GM12878 (cell line): ENCODE measurements around the gene MICALL2. TPM values are rescaled to one million over a fixed set of nuclear protein-coding genes. Genes with fewer than 3 reads are reported as not detected.
A peak's percentile ranks its signal among the peaks of the same experiment; 100 is the strongest.

Source experiments
- ATAC-seq: fragments of 200-7000 bp; cut with Tn5 transposase; 3 replicates; pipeline ENCODE4 v1.9.1; 2020; ENCODE audit warnings: mild to moderate bottlenecking, moderate library complexity
- BruUV-seq: library from RNA; stranded (reverse); fragments of 400-500 nt; replicated peaks from 2 replicates; lab custom pipeline; 2021; lab: Mats Ljungman, UMichigan
- CTCF ChIA-PET: fragments of 300-600 bp; sonication (Branson Sonifier 250); formaldehyde crosslinking; extraction: SDS; loops from one replicate; lab custom pipeline; 2021; ENCODE audit warnings: inconsistent platforms; lab: Yijun Ruan, JAX
- POLR2A ChIA-PET: fragments of 350-600 bp; formaldehyde crosslinking; extraction: SDS; loops from one replicate; lab custom pipeline; 2021; ENCODE audit warnings: inconsistent platforms; lab: Charles Lee
- RAD21 ChIA-PET: fragments of 300-600 bp; sonication (Branson Sonifier 250); formaldehyde crosslinking; loops from one replicate; lab custom pipeline; 2023; ENCODE audit warnings: antibody characterized with exemption; ENCODE audit not compliant: unreplicated experiment; lab: Charles Lee
- SMC1A ChIA-PET: fragments of 300-600 bp; sonication (Branson Sonifier 250); formaldehyde crosslinking; loops from one replicate; lab custom pipeline; 2023; ENCODE audit not compliant: unreplicated experiment, uncharacterized antibody; lab: Charles Lee
- DNase-seq: peaks from one replicate; pipeline ENCODE4 v3.0.0-alpha.2; 2011; ENCODE audit warnings: low read depth, low spot score
- FAIRE-seq: peaks from 3 replicates; lab custom pipeline; 2011; peaks lifted over from hg19 to GRCh38; lab: Jason Lieb, UNC
- H2AFZ ChIP-seq: 2 replicates; pipeline ENCODE4 v1.6.0; 2011; ENCODE audit warnings: low read depth, low read length, control low read depth; ENCODE audit not compliant: control insufficient read depth
- H3K27ac ChIP-seq: 2 replicates; pipeline ENCODE4 v1.5.1; 2011; ENCODE audit warnings: control low read depth; ENCODE audit not compliant: control insufficient read depth, insufficient read depth
- H3K27me3 ChIP-seq, 2 experiments: replicated peaks in 1 of 2; 2 replicates each; pipeline versions ENCODE4 v1.6.0 to v1.6.1; 2011; ENCODE audit warnings: low read length in 1 of 2; ENCODE audit not compliant: control insufficient read depth in 2 of 2, insufficient read depth in 2 of 2
- H3K36me3 ChIP-seq, 2 experiments: 2 replicates each; pipeline ENCODE4 v1.5.1; 2011; ENCODE audit warnings: low read length in 1 of 2; ENCODE audit not compliant: control insufficient read depth in 2 of 2, insufficient read depth in 2 of 2
- H3K4me1 ChIP-seq: 2 replicates; pipeline ENCODE4 v1.6.1; 2011; ENCODE audit warnings: mild to moderate bottlenecking, low read length, moderate library complexity, mixed read lengths; ENCODE audit not compliant: control insufficient read depth, insufficient read depth
- H3K4me2 ChIP-seq: 2 replicates; pipeline ENCODE4 v1.6.0; 2011; ENCODE audit warnings: control low read depth; ENCODE audit not compliant: control insufficient read depth, insufficient read depth
- H3K4me3 ChIP-seq: fragments of 200-600 bp; sonication (generic); 2 replicates; pipeline ENCODE4 v1.5.1; 2016
- H3K79me2 ChIP-seq: 2 replicates; pipeline ENCODE4 v1.6.0; 2011; ENCODE audit warnings: low read length; ENCODE audit not compliant: control insufficient read depth, insufficient read depth
- H3K9ac ChIP-seq: 2 replicates; pipeline ENCODE4 v1.8.0; 2011; ENCODE audit warnings: low read length, control low read depth, mixed read lengths; ENCODE audit not compliant: control insufficient read depth, insufficient read depth
- H3K9me3 ChIP-seq: replicated peaks from 3 replicates; pipeline ENCODE4 v1.5.1; 2011; ENCODE audit warnings: mild to moderate bottlenecking, low read length; ENCODE audit not compliant: control insufficient read depth, insufficient read depth
- H4K20me1 ChIP-seq: 2 replicates; pipeline ENCODE4 v1.6.0; 2011; ENCODE audit not compliant: control insufficient read depth, insufficient read depth
- JUND ChIP-seq: IDR thresholded peaks from 2 replicates; pipeline ENCODE4 v1.6.1; 2012; ENCODE audit warnings: low read depth, mild to moderate bottlenecking, low read length, improper control_type of control experiment, moderate library complexity
- MXI1 ChIP-seq: fragments of 150-350 bp; IDR thresholded peaks from 2 replicates; pipeline ENCODE4 v1.6.1; 2011; ENCODE audit warnings: low read depth, mild to moderate bottlenecking, inconsistent platforms, low read length, improper control_type of control experiment
- POLR2A ChIP-seq: IDR thresholded peaks from 2 replicates; pipeline ENCODE4 v1.6.1; 2011; ENCODE audit warnings: low read depth, mild to moderate bottlenecking, low read length
- WGBS: methylation state at CpG from one replicate; pipeline ENCODE4 v1.1.6; 2016; ENCODE audit warnings: low lambda C conversion rate; ENCODE audit not compliant: insufficient replicate concordance, insufficient coverage; ENCODE audit errors: missing lambda C conversion rate; 5-methylcytosine and 5-hydroxymethylcytosine counted together
- in situ Hi-C: fragments of 300-500 bp; cut with MboI; formaldehyde crosslinking; loops from 9 replicates; pipeline ENCODE4 v1.14.3; 2018; ENCODE audit warnings: mixed read lengths
- intact Hi-C: fragments of 100-400 bp; cut with micrococcal nuclease; formaldehyde crosslinking; loops from one replicate; pipeline ENCODE4 v1.14.2; 2022; ENCODE audit not compliant: unreplicated experiment
- polyA plus RNA-seq, 11 experiments: library from polyadenylated mRNA; depleted of rRNA in 4 of 11; unstranded in 6 of 11; stranded (reverse) in 5 of 11; fragments of >200 nt; fragmentation: Nextera tagmentation in 4 of 11; fragmentation: Illumina TruSeq in 1 of 11; extraction: Ambion mirVana in 4 of 11; extraction: Trizol in 1 of 11; gene quantifications; 1 replicate in 1 of 11; 2 replicates in 10 of 11; pipeline versions ENCODE4 v1.2.1 to v1.2.3, GENCODE V29; 2011 to 2016; ENCODE audit warnings: inconsistent platforms in 2 of 11, missing spikeins in 2 of 11, low read depth in 1 of 11
- total RNA-seq, 4 experiments: library from RNA; depleted of rRNA in 3 of 4; stranded (reverse); fragments of >200 nt in 3 of 4; fragmentation: Illumina TruSeq in 1 of 4; extraction: Trizol in 1 of 4; gene quantifications; 2 replicates each; pipeline versions ENCODE4 v1.2.1 to v1.2.3, GENCODE V29; 2013 to 2021
- TF ChIP-seq, protein P1 (sequence below): IDR thresholded peaks from 2 replicates; pipeline ENCODE4 v1.6.1; 2012; ENCODE audit warnings: improper control_type of control experiment, low read depth, low read length; ENCODE audit not compliant: insufficient replicate concordance

Gene MICALL2
- total and polyA plus RNA-seq, 10 of the 15 experiments (the other 5 are each of a cell fraction or from before 2014, with no cell fraction given) = 0.04 to 1.7 (median 0.83) TPM; not detected in 3

DNA sequence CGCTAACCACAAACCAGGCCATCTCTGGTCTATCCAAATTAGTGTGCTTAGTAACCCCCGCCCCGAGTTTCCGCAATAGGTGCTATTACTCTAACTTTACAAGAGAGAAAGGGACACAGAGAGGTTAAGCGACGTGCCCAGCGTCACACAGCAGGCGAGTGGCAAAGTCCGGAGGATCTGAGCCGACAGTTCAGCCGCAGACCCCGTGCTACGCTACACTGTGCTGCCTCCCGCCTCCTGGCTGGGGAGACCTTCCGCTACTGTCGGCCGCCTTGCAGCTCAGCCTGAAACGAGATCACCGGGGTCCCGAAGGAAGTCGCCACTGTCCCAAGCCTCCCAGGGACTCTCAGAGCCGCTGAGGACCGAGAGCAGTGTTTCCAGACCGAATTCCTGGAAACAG is 44.1 kb upstream of the MICALL2 start:
- ChIA-PET SMC1A (no interaction called here), RAD21 (no interaction called here), POLR2A (no interaction called here), CTCF (no interaction called here)
- TF ChIP-seq POLR2A = no peak
- no peak for TF ChIP-seq MXI1
- TF ChIP-seq JUND = no peak
- TF ChIP-seq, protein P1, sequence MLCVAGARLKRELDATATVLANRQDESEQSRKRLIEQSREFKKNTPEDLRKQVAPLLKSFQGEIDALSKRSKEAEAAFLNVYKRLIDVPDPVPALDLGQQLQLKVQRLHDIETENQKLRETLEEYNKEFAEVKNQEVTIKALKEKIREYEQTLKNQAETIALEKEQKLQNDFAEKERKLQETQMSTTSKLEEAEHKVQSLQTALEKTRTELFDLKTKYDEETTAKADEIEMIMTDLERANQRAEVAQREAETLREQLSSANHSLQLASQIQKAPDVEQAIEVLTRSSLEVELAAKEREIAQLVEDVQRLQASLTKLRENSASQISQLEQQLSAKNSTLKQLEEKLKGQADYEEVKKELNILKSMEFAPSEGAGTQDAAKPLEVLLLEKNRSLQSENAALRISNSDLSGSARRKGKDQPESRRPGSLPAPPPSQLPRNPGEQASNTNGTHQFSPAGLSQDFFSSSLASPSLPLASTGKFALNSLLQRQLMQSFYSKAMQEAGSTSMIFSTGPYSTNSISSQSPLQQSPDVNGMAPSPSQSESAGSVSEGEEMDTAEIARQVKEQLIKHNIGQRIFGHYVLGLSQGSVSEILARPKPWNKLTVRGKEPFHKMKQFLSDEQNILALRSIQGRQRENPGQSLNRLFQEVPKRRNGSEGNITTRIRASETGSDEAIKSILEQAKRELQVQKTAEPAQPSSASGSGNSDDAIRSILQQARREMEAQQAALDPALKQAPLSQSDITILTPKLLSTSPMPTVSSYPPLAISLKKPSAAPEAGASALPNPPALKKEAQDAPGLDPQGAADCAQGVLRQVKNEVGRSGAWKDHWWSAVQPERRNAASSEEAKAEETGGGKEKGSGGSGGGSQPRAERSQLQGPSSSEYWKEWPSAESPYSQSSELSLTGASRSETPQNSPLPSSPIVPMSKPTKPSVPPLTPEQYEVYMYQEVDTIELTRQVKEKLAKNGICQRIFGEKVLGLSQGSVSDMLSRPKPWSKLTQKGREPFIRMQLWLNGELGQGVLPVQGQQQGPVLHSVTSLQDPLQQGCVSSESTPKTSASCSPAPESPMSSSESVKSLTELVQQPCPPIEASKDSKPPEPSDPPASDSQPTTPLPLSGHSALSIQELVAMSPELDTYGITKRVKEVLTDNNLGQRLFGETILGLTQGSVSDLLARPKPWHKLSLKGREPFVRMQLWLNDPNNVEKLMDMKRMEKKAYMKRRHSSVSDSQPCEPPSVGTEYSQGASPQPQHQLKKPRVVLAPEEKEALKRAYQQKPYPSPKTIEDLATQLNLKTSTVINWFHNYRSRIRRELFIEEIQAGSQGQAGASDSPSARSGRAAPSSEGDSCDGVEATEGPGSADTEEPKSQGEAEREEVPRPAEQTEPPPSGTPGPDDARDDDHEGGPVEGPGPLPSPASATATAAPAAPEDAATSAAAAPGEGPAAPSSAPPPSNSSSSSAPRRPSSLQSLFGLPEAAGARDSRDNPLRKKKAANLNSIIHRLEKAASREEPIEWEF = no peak
- Histone ChIP-seq H3K9ac (peak overlapping the region; percentile 75), H2AFZ (no peak overlapping the region), H3K27ac (peak overlapping the region; percentile 61), H3K9me3 (no peaks in the 10 kb centered on the region), H3K36me3 (peaks cover 0 to 4% of the 10 kb centered on the region in 2 experiments; a peak in 2 of 4 replicates), H3K4me3 (peak overlapping the region; percentile 82), H3K27me3 (no peaks in the 10 kb centered on the region), H4K20me1 (no peaks in the 10 kb centered on the region; the same call in 1 of the 2 replicates), H3K4me2 (peak overlapping the region; percentile 95), H3K4me1 (peaks cover 26% of the 10 kb centered on the region), H3K79me2 (peaks cover 18% of the 10 kb centered on the region)
- 13% methylated on average over 21 of the region's 24 CpGs for WGBS
- intact Hi-C loops = loop anchor here (5.0 kb wide), 1 partner anchor 64 kb away; no protein-coding TSS in a partner anchor
- FAIRE-seq (no peak), DNase-seq (no peak), ATAC-seq (no peak)
- no TSS peak for BruUV-seq
- in situ Hi-C loops = no loop called here
